CD4-positive, alpha-beta T cell treated with Interleukin-6 for 4 hours (primary cell): ENCODE measurements around the gene ZP2.
"Not testable (repeated sequence)": the region's sequence is repeated elsewhere in the genome, so short reads cannot be mapped to it uniquely, and the experiment has no call there.

Experiments
- DNase-seq: peaks from one replicate; pipeline ENCODE4 v3.0.0-alpha.2; 2020; ENCODE audit warnings: mixed read lengths

ZP2 gene

GRCh38 chr16:21208446-21209230 lies 2.7 kb downstream of the ZP2 start:
- DNase-seq = no peak

DNA sequence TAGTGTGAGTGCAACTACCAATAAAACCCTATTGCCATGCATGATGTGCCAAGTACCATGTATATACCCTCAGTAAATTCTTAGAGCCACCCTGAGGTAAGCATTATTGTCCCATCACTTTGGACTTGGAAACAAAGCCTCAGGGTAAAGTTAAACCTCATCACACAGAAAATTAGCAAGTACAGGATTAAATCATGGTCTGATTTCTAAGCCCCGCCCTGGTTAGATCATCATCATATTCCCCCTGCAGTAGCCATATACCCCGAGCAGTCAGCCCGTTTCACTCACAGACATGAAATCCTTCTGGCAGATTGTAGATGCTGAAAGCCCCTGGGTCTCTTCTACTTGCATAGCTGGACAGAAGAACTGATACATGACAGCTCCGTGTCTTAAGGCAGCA lies 4.8 kb downstream of the ZP2 start:
- DNase-seq = no peak

- DNase-seq = no peak
Observed at GRCh38 chr16:21205303-21205702, 6.1 kb downstream of the ZP2 start.

DNA sequence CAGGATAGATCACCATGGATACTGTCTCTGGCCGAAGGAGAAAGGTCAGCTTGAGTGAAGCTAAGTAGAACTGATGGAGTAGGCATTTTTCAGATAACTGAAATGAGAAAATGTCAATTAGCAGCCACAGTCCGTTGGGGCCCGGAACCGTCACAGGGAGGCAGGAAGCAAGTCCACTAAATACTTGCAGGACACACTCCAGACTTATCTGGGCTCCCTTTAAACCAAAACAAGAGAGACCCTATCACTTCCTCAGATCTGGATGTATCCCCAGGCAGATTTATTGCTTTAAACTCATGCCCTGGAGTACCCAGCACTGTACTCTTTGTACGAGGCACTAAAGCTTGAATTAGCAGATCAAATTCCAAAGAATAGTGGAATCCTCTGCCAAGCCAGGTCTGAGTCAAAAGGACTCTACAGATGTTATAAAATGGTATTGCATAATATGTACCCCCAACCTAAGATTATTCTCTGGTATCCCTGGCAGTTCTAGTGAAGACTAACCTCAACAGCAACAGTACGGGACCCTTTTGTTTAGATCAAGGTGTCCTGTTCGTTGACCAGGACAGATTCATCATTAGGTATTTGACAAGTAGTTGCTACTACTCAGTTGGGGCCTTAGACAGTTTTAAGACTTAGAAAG lies 8.1 kb downstream of the ZP2 start:
- no peak for DNase-seq

DNA sequence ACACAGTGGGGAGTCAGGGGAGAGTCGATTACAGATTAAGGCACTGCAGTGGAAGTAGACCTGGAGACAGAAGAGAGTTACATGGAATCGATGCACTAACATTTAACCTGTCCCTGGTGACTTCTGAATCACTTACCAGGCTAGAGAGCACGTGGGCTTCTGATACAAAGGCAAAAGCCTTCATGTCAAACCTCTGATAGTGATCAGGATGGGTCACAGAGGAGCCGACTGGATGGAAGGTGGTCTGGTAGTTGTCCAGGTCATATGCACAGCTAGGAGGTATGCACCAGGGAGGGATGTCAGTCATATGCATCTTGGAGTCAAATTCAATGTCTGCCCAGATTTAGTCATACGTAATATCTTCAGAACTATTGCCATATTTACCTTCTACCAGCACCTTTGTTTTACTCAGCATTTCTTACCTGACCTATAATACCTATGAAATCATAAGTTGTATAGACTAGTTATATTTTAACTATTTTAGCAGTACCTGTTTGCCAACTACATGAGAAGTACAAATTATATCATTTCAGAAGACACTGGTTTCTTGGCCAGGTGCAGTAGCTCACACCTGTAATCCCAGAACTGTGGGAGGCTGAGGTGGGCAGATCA lies 11.7 kb downstream of the ZP2 start:
- DNase-seq = no peak

DNA sequence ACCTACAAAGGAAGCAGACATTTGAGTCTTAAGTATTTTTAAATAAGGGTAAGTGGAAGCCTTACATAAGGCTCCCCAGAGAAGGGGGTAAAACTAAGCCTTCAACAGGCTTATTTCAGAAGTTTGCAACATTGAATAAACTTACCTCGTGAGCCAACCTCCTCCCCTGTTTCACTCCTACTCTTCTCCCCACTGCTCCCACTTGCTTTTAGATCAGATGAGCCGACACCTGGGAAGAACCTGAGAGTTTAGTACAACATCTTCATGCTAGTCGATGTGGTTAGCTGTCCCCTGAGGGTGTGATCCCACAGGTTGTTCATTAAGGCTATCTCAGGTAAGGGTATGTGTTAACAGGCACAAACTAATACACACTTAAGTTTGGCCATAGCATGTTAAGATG lies 13.8 kb downstream of the ZP2 start:
- DNase-seq = no peak

DNA sequence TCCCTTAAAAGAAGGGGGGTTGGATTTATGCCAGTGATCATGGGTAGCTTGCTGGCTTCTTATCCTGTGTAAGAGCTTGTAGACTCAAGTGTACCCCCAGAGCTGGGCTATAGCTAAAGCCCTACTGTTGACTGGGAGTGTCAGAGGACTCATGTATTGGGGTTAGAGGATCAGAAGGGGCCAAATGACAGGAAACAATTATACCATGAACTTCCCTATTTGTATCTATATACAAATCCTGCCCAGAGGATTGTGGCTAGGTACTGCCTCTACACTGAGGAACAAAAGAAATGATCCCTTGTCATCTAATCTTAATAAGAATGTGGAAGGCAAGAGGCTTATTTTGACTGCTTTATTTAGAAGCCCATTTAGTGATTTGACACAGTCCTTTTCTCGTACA lies 14.3 kb downstream of the ZP2 start:
- no peak for DNase-seq

GRCh38 chr16:21195330-21195729 lies 16.0 kb downstream of the ZP2 start:
- not testable (repeated sequence) for DNase-seq

DNA sequence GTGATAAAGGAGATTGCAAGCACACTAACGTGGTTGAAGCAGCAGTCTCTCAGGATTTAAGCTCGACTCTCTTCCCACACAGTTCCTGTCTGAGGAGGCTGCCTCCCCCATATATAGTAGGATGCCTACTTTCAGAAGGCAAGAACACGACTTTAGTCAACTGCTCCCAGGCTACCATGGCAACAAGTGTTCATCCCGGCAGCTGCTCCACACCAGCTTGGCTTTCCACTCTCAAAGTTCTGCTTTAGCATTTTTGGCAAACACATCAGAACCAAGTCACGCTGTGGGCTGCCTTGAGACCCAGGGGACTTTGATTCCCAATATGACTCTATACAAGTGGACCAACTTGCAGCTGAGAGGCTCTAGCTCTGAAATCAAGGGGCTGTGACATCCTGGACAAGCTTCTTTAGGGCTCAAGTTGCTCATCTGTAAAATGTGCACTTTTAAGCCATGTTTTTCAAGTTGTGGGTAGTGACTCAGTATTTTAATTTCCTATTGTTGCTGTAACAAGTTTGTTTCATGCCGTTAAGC lies 16.5 kb downstream of the ZP2 start:
- DNase-seq = no peak

DNA sequence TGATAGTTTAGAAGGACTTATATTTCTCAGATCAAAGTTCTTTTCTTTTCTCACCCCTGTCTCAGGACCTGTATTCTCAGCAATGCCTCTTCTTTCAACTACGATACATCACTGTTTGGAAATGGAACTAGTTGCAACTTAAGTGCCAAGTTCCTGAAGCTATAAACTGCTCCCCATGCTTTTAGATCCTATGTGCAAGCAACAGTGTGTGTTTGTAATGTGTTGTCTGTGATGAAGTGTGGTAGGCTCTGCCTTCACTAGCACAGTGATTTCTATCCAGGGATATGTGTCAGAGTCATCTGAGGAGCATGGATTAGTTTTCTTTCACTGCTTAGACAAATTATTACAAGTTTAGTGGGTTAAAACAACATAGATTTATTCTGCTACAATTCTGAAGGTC lies 18.4 kb downstream of the ZP2 start:
- no peak for DNase-seq

- DNase-seq = no peak
Observed at GRCh38 chr16:21190599-21190998, 20.8 kb downstream of the ZP2 start.

DNA sequence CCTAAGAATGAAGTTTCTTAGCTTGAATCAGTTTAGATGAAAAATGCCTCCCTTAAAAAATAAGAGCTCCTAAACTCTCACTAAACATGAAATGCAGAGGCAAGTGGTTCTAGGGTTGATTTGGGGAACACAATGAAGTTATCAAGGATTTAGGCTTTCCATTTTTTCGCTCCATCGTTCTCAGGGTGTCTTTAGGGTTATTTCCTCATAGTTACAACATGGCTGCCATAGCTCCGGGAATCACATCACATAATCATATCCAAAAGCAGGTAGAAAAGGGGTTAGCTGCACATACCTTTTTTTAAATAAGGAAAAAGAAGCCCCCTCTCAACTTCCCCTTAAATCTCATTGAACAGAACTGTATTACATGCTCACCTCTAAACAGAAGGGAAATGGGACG lies 21.4 kb downstream of the ZP2 start:
- no peak for DNase-seq

DNA sequence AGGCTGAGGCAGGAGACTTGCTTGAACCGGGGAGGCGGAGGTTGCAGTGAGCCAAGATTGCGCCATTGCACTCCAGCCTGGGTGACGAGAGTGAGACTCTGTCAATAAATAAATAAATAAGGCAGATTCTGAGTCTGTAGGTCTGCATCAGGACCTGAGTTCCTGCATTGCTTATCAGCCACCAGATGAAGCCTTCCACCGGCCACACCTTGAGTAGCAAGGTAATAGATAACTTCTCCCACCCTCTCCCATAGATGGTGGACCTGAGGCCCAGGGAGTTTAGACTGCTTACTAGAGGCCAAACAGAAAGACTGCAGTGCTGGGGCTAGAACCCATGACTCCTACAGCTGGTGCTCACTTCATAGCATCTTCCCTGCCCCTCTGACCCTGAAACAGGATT lies 22.1 kb downstream of the ZP2 start:
- DNase-seq = no peak

DNA sequence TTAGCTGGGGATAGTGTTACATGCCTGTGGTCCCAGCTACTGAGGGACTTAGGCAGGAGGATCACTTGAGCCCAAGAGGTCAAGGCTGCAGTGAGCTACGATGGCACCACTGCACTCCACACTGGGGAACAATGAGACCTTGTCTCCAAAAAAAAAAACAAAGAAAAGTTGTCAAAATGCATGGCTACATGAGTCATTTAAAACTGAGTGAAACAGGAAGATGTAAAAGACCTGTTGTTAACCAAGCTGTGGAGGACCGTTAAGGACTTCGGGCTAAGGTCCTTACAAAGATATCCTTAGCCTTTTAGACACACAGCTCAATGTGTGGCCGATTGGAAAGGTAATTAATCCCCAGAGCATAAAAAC lies 25.1 kb downstream of the ZP2 start:
- DNase-seq = no peak

- no peak for DNase-seq
Observed at GRCh38 chr16:21185659-21186325, 25.6 kb downstream of the ZP2 start.

DNA sequence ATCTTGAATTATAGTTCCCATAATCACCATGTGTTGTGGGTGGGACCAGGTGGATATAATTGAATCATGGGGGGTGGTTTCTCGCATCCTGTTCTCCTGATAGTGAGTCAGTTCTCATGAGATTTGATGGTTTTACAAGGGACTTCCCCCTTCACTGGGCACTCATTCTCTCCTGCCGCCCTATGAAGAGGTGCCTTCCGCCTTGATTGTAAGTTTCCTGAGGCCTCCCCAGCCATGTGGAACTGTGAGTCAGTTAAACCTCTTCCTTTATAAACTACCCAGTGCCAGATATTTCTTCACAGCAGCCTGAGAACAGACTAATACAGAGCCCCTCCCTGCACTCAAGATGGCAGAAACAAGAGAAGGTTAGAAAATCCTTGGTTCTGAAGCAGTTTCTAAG lies 26.5 kb downstream of the ZP2 start:
- DNase-seq = no peak

DNA sequence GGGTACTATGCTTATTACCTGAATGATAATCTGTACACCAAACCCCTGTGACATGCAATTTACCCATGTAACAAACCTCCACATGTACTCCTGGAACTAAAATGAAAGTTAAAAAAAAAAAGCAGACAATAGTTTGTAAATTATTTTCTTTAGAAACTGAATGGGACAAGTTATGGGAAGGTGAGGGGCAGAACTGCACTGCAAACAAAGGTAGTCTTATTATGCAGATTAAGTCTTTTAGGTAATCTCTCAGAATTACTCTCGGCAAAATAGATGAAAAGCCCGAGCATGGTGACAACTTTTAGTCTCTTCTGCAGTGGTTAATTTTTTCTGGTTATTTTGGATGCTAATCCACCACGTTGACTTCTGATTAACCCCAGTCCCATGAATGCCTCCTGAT lies 27.4 kb downstream of the ZP2 start:
- DNase-seq = no peak

DNA sequence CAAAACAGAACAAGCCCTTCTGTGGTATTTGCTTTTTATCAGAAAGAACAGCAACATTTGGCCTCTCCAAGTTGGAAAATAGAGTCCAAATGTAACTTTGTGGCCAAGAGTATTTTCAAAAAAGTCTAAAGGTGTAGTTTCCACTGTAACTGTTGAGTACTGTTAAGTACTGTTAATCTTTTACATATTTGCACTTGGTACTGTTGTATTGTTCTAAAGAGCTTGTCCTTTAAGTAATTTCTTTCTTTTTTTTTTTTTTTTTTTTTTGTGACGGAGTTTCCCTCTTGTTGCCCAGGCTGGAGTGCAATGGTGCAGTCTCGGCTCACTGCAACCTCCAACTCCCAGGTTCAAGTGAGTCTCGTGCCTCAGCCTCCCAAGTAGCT lies 31.4 kb downstream of the ZP2 start:
- no peak for DNase-seq

GRCh38 chr16:21179126-21179982 lies 32.0 kb downstream of the ZP2 start:
- no peak for DNase-seq

DNA sequence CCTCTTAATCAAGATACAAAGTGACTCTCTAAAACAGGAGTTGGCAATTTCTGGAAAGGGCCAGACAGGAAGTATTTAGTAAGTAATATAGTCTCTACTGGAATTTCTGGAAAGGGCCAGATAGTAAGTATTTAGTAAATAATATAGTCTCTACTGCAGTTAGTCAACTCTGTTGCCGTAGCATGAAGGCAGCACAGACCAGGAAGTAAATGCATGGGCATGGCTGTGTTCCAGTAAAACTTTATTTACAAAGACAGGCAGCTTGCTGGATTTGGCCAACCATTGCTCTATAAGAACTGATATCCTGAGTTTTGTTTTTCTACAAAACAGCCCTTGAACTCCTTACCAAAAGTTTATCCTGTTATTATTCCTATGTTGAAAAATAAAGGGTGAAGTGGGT lies 36.0 kb downstream of the ZP2 start:
- no peak for DNase-seq

DNA sequence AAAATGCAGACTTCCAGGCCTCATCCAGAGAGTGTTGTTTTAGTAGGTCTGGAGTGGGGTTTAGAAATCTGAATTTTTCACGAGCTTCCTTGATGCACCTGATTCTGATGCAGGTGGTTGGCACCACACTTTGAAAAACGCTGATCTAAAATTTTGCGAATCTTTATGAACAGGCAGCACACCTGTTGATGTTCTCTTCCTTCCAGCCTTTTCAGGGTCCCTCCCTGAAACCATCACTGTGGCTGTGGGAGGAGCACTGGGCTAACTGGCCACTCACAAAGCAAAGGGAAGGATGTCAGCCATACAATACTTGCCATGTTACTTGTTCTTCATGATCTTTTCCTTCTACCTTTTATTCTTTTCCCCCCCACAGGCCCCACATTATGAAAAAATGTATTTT lies 38.7 kb downstream of the ZP2 start:
- no peak for DNase-seq

DNA sequence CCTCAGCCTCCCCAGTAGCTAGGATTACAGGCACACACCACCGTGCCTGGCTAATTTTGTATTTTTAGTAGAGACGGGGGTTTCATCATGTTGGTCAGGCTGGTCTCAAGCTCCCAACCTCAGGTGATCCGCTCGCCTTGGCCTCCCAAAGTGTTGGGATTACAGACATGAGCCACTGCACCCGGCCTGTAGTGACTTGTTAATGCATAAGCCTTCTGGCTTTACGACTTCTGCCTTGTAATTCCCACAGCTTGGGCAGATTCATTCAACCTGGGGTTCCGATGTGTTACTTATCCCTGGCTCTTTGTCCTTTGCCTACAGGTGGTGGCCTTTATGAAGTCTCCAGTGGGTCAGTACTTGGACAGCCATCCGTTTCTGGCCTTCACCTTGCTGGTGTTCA lies 41.3 kb downstream of the ZP2 start:
- DNase-seq = not testable (repeated sequence)
